A549 (cell line): ENCODE data around the gene WFS1. TPM values are rescaled to one million over a fixed set of nuclear protein-coding genes. Genes with fewer than 3 reads are reported as not detected.

Experiments
- ATAC-seq, 2 experiments: fragments of 200-7000 bp in 1 of 2; fragments of >200 bp in 1 of 2; cut with Nextera tagmentation in 1 of 2; cut with Tn5 transposase in 1 of 2; 3 replicates each; pipeline versions ENCODE4 v1.8.0 to v1.9.1; 2018 to 2020; ENCODE audit warnings: mild to moderate bottlenecking in 1 of 2, moderate library complexity in 1 of 2
- CTCF ChIA-PET: fragments of 300-600 bp; sonication (Branson Sonifier 250); formaldehyde crosslinking; extraction: SDS; loops from one replicate; lab custom pipeline; 2021; ENCODE audit warnings: antibody characterized with exemption, inconsistent platforms; lab: Yijun Ruan, JAX
- POLR2A ChIA-PET: fragments of 350-600 bp; formaldehyde crosslinking; extraction: SDS; loops from one replicate; lab custom pipeline; 2021; ENCODE audit warnings: antibody characterized with exemption, inconsistent platforms; lab: Yijun Ruan, JAX
- DNase-seq, 2 experiments: peaks; one replicate each; pipeline versions ENCODE4 v3.0.0 to v3.0.0-alpha.2; 2011 to 2016; ENCODE audit warnings: low read depth in 1 of 2, low spot score in 1 of 2
- FAIRE-seq: peaks from 2 replicates; lab custom pipeline; 2011; peaks lifted over from hg19 to GRCh38; lab: Jason Lieb, UNC
- H3K27ac ChIP-seq, 2 experiments: fragments of >200 bp; sonication (Bioruptor Twin); formaldehyde crosslinking; 3 replicates each; pipeline ENCODE4 v1.5.1; 2016 to 2017
- H3K4me1 ChIP-seq: fragments of >200 bp; sonication (Bioruptor Twin); formaldehyde crosslinking; 3 replicates; pipeline ENCODE4 v1.6.1; 2016
- H3K4me2 ChIP-seq: fragments of >200 bp; sonication (Bioruptor Twin); formaldehyde crosslinking; 3 replicates; pipeline ENCODE4 v1.6.1; 2016
- H3K4me3 ChIP-seq: fragments of >200 bp; sonication (Bioruptor Twin); formaldehyde crosslinking; 3 replicates; pipeline ENCODE4 v1.5.1; 2016
- H3K9me3 ChIP-seq: fragments of >200 bp; sonication (Bioruptor Twin); formaldehyde crosslinking; 3 replicates; pipeline ENCODE4 v1.6.1; 2016
- CBX2 ChIP-seq: fragments of 200-600 bp; sonication (generic); IDR thresholded peaks from 2 replicates; pipeline ENCODE4 v1.6.1; 2016; ENCODE audit warnings: low read depth, mild to moderate bottlenecking, borderline replicate concordance
- CEBPB ChIP-seq, 2 experiments: fragments of >200 bp in 1 of 2; sonication (Bioruptor Twin) in 1 of 2; formaldehyde crosslinking in 1 of 2; IDR thresholded peaks; 2 replicates each; pipeline ENCODE4 v1.6.1; 2012 to 2016
- ESRRA ChIP-seq: fragments of 150-350 bp; IDR thresholded peaks from 2 replicates; pipeline ENCODE4 v1.6.1; 2014; ENCODE audit warnings: mild to moderate bottlenecking, low read length, borderline replicate concordance
- FOSB ChIP-seq: fragments of 250-450 bp; sonication (Bioruptor Pico); IDR thresholded peaks from 2 replicates; pipeline ENCODE4 v1.5.0; 2020; ENCODE audit warnings: mild to moderate bottlenecking, moderate library complexity
- FOSL2 ChIP-seq, 2 experiments: fragments of 450-650 bp in 1 of 2; fragments of >200 bp in 1 of 2; sonication (Bioruptor Twin) in 1 of 2; formaldehyde crosslinking; IDR thresholded peaks; 2 replicates each; pipeline versions ENCODE4 v1.5.0 to v1.6.1; 2016 to 2020; ENCODE audit warnings: mild to moderate bottlenecking in 1 of 2, moderate library complexity in 1 of 2
- GATA3 ChIP-seq: IDR thresholded peaks from 2 replicates; pipeline ENCODE4 v1.6.1; 2012; ENCODE audit warnings: borderline replicate concordance
- HOXA7 ChIP-seq: fragments of 250-450 bp; sonication (Bioruptor Pico); IDR thresholded peaks from 2 replicates; pipeline ENCODE4 v1.5.0; 2020; ENCODE audit warnings: mild to moderate bottlenecking, moderate library complexity
- HOXB13 ChIP-seq: fragments of 250-450 bp; sonication (Bioruptor Pico); IDR thresholded peaks from 2 replicates; pipeline ENCODE4 v1.5.0; 2020; ENCODE audit warnings: low read depth, mild to moderate bottlenecking, moderate library complexity
- KDM1A ChIP-seq: fragments of 200-600 bp; sonication (generic); IDR thresholded peaks from 2 replicates; pipeline ENCODE4 v1.6.1; 2016; ENCODE audit warnings: low read depth, mild to moderate bottlenecking
- NR3C1 ChIP-seq: fragments of >200 bp; sonication (Bioruptor Twin); formaldehyde crosslinking; IDR thresholded peaks from 3 replicates; pipeline ENCODE4 v1.6.1; 2017
- PHF8 ChIP-seq: fragments of 200-600 bp; sonication (generic); IDR thresholded peaks from 2 replicates; pipeline ENCODE4 v1.6.1; 2016; ENCODE audit warnings: low read depth, mild to moderate bottlenecking, antibody characterized with exemption, moderate library complexity, borderline replicate concordance
- RNF2 ChIP-seq: fragments of 200-600 bp; sonication (generic); IDR thresholded peaks from 2 replicates; pipeline ENCODE4 v1.6.1; 2016; ENCODE audit warnings: low read depth, mild to moderate bottlenecking, antibody characterized with exemption, moderate library complexity, borderline replicate concordance
- TP53 ChIP-seq: fragments of 250-450 bp; sonication (Bioruptor Pico); IDR thresholded peaks from 2 replicates; pipeline ENCODE4 v1.5.0; 2021; ENCODE audit warnings: mild to moderate bottlenecking, moderate library complexity
- ZFP36 ChIP-seq: fragments of 450-650 bp; IDR thresholded peaks from 2 replicates; pipeline ENCODE4 v1.6.1; 2014; ENCODE audit warnings: borderline replicate concordance; ENCODE audit not compliant: partially characterized antibody
- ZNF302 ChIP-seq: fragments of 250-450 bp; sonication (Bioruptor Pico); IDR thresholded peaks from 2 replicates; pipeline ENCODE4 v1.9.0; 2021; ENCODE audit warnings: inconsistent platforms, mild to moderate bottlenecking, moderate library complexity
- ZSCAN20 ChIP-seq: fragments of 250-450 bp; sonication (Bioruptor Pico); IDR thresholded peaks from 2 replicates; pipeline ENCODE4 v1.8.0; 2022; ENCODE audit warnings: mild to moderate bottlenecking, moderate library complexity
- WGBS: methylation state at CpG from one replicate; pipeline ENCODE4 v1.1.6; 2017; ENCODE audit errors: missing lambda C conversion rate; 5-methylcytosine and 5-hydroxymethylcytosine counted together
- polyA plus RNA-seq, 4 experiments: library from polyadenylated mRNA; depleted of rRNA in 3 of 4; stranded (reverse); fragments of >200 nt; fragmentation: RNase III in 1 of 4; extraction: RNeasy Plus Mini Kit Qiagen cat#74134 plus additional on column Dnase treatment in 1 of 4; gene quantifications; 2 replicates in 3 of 4; 3 replicates in 1 of 4; pipeline ENCODE4 v1.2.3, GENCODE V29; 2011 to 2017

WFS1 gene
- polyA plus RNA-seq, 2 of the 4 experiments (the other 2 are of a cell fraction): 8.8 to 13.6 TPM

- H3K4me1 ChIP-seq: peaks cover 15% of the 10 kb centered on the region
- DNase-seq: no peak
- FAIRE-seq: no peak
- no peak overlapping the region for H3K4me2 ChIP-seq
- POLR2A ChIA-PET: no interaction called here
- ATAC-seq: no peak
- CTCF ChIA-PET: interaction anchor here (2.9 kb wide), 1 partner anchor 50 kb away, joined by 12 read pairs; no protein-coding TSS in a partner anchor
- H3K27ac ChIP-seq: no peak overlapping the region
- no peak overlapping the region for H3K4me3 ChIP-seq
- WGBS: 100% methylated on average over 2 of the region's 24 CpGs
- no peaks in the 10 kb centered on the region for H3K9me3 ChIP-seq
- TF ChIP-seq ZSCAN20: no peak
- TF ChIP-seq HOXA7: no peak
- no peak for TF ChIP-seq HOXB13 (CRISPR knock-in tag)
- TF ChIP-seq FOSL2 (IDR thresholded peaks at IDR 0.05): no peak
- TF ChIP-seq FOSL2 (CRISPR knock-in tag; IDR thresholded peaks at IDR 0.05): no peak
- TF ChIP-seq ZNF302 (CRISPR knock-in tag): no peak
- TF ChIP-seq RNF2: no peak
- TF ChIP-seq KDM1A: no peak
- no peak for TF ChIP-seq ESRRA
- no peak for TF ChIP-seq PHF8
- no peak for TF ChIP-seq FOSB
- TF ChIP-seq GATA3: no peak
- no peak for TF ChIP-seq NR3C1
- TF ChIP-seq, all 56 proteins: peak for 0
Measured at GRCh38 chr4:6277139-6277802, 7.6 kb downstream of the WFS1 start.

GRCh38 chr4:6277935-6278800, 8.5 kb downstream of the WFS1 start:
- H3K4me1 ChIP-seq: peaks cover 6% of the 10 kb centered on the region
- ATAC-seq: no peak
- H3K4me3 ChIP-seq: no peak overlapping the region
- ChIA-PET CTCF (interaction anchor here (1.1 to 2.9 kb wide), 3 partner anchors 19 to 49 kb away, joined by 3 to 12 read pairs (median 7); no protein-coding TSS in a partner anchor), POLR2A (no interaction called here)
- no peak for FAIRE-seq
- H3K27ac ChIP-seq: no peak overlapping the region
- DNase-seq: no peak
- TF ChIP-seq RNF2 (no peak), NR3C1 (no peak), GATA3 (no peak), TP53 (no peak), HOXA7 (no peak)
- H3K4me2 ChIP-seq: no peak overlapping the region
- no peaks in the 10 kb centered on the region for H3K9me3 ChIP-seq
- WGBS: 87% methylated on average over 9 of the region's 21 CpGs

- CTCF ChIA-PET: interaction anchor here (1.1 to 2.9 kb wide), 3 partner anchors 20 to 49 kb away, joined by 3 to 12 read pairs (median 7); no protein-coding TSS in a partner anchor
- Histone ChIP-seq H3K4me3 (no peak overlapping the region), H3K4me2 (no peak overlapping the region), H3K9me3 (no peaks in the 10 kb centered on the region), H3K4me1 (no peaks in the 10 kb centered on the region; the same call in 2 of the 3 replicates)
- WGBS: 92% methylated on average over 10 of the region's 10 CpGs
- DNase-seq: no peak
- FAIRE-seq: no peak
- ATAC-seq: no peak
- TF ChIP-seq GATA3 (no peak), CBX2 (no peak), CEBPB (IDR thresholded peaks at IDR 0.05) (no peak)
- TF ChIP-seq, all 56 proteins: peak for 0
- H3K27ac ChIP-seq: no peak overlapping the region
- POLR2A ChIA-PET: no interaction called here
Measured at GRCh38 chr4:6278801-6279197, 9.1 kb downstream of the WFS1 start.

GRCh38 chr4:6279582-6280289, 10.1 kb downstream of the WFS1 start:
- ATAC-seq (no peak), DNase-seq (no peak), FAIRE-seq (no peak)
- WGBS: 82% methylated on average over 8 of the region's 14 CpGs
- TF ChIP-seq ZFP36 (peak; percentile 67), ESRRA (no peak)
- ChIA-PET CTCF (interaction anchor here (0.6 to 2.9 kb wide), 4 partner anchors 16 to 1696 kb away, joined by 3 to 12 read pairs (median 3); no protein-coding TSS in a partner anchor), POLR2A (no interaction called here)
- no peaks in the 10 kb centered on the region for H3K9me3 ChIP-seq
- H3K27ac ChIP-seq: no peak overlapping the region
- no peak overlapping the region for H3K4me2 ChIP-seq
- H3K4me3 ChIP-seq: no peak overlapping the region
- H3K4me1 ChIP-seq: no peaks in the 10 kb centered on the region
